ENCODE measurements around the gene SCARB2.

Gene SCARB2

DNA sequence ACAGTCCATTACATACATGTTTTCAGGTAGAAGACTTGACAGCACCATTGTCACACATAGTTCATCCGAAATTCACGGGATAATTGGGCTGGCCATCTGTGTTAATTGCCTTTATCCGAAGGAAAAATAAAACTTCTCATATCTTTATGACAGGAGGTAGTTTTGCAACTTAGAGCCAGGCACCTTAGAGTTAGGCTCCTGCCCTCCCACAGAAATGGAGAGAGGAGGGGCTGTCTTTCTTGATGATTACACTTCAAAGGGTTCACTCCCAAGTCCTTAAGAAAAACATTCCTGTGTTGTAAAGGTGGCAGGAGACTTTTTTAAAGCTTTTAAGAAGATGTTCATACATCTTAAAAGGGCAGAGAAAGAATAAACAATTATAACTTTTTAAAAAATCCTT lies 10.5 kb upstream of the SCARB2 start:
- no peak for DNase-seq

DNA sequence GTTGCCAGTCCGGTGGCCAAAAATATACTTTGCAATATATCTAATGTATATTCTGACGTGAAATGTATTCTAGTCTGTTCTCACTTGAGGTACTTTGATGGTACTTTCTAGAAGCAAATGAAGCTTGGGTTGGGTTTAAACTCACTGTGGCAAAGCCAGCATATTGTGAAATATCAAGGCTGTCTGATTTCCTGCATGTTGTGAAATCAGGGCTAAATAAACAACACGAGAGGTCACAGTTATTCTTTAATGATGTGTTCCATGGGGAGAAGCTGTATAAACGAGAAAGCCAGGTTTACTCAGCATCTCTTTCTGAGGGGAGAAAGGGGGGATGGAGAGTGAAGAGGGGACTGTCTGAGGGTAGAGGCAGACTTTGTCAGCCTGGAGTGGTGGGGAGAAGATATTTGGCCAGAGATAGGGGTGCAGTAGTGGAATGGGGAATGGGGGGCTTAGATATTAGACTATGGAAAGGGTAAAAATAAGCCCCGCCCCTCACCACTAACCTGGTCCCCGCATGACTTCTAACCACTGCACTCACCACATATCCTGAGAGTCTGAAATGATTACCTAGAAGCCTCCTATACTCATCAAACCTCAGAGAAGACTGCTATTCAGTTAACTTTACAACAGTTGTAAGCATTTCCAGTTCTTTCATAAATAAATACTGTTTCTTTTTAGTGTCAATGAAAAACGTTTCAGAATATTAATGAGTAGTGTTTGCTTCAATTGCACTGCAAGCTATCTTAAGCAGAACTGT lies 5.9 kb upstream of the SCARB2 start:
- no peak for DNase-seq

DNA sequence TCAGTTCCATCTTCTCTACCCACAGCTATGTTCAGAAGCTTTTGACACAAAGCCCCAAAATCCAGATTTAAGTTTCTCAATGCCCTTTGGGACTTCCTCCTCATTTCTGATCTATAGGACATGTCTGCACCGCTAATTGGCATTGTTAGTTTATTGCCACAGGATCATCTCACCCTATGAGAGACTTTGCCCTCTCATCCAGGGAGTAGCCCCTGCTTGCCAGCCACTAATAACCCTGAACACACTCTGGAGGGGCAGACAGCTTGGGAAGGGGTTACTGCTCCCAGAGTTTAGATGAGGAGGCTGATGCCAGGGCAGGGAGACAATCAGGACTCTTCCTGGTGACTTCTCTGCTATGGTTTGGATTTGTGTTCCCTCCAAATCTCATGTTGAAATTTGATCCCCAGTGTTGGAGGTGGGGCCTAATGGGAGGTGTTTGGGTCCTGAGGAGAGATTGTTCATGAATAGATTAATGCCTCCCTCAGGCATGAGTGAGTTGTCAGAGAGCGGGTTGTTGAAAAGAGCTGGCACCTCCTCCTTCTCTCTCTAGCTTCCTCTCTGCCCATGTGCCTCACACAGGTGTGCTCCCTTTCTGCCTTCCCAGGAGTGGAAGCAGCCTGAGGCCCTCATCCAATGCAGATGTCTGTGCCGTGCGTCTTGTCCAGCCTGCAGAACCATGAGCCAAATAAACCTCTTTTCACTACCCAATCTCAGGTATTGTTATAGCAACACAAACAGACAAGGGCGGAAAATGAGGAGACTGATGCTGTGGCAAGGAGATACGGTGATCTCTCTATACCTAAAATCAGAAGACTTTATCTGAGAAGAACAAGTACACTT lies 3.6 kb upstream of the SCARB2 start:
- no peak for DNase-seq

DNA sequence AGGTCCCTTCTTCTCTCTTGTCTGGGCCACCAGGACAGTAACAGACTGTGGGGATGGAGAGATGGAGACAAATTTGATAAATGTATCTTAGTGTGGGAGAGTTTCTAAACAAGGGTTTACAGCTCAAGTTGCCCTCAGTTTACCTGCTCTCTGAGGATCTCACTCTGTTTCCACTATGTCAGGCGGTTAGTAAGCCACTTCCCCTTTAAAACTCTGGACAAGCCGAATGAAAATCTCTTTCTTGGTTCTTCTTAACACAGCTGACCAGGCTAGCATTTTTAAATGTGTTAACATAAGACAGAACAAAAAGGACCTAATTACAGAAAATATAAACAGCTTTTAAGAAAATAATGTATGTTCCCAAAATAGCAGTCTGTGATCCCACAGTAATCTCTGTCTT lies 2.9 kb upstream of the SCARB2 start:
- DNase-seq, result no peak

DNA sequence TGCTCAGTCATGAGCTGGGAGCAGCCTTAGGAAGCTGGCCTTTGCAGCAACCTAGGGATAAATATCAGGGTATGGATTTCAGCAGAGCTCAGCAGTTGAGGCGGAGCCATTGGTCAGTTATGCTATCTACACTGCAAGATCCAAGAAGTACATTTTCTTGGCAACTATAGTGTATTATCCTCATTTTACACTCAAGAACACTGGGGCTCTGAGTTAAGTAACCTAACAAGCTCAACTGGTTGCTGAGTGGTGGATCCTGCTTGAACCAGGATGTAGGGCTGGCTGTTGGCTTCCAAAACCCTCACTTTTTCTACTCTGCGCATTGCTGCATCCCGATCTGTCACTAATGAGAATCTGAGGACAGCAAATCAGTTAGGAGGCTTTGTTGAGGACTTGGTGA lies 1.5 kb upstream of the SCARB2 start:
- DNase-seq, result no peak

DNA sequence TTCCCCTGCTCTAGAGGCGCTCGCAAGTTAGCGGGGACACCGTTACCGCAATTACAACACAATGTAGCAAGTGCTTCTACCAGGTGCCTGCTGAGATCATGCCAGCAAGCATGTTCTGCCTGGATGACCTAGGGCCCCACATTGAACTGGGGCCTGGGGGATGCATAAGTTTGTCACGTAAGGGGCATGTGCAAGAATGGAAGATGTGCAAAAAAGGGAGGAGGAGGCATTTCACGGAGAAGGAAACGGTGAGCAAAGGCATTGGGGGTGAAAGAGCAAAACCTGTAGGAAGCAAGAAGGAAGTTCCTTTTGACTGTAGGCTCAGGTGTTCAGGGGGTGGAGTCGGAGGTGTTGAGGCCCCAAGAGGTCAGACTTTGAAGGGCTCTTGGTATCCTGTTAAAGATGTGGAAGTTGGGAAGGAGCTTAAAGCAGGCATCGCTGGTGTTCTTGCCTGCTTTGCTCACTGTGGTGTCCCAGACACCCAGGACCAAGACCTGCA lies 602 bp upstream of the SCARB2 start:
- no peak for DNase-seq

DNA sequence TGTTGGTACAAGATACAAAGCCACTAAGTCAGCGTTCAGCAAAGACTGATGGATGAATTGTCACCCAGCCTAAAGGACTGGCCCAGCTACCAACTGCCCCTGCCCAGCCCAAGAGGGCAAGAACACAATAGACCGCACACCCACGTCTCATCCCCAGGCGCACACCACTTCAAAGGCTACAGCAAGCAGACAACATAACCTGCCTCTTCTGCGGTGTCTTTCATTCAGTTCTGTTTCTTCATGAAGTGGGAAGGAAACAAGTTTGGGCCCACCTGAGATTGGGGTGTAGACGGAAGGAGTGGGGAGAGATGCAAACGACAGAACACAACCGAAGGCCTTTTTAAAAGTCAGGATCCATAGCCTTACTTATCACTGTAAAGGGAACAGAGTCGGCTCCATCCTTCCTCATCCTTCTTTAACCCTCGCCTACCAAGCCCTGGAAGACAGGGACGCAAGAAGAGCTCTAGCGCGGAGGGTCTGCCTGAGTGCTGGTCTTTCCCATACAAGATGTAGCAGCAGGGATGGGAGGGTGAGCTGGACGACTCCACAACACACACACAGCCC lies 691 bp downstream of the SCARB2 start:
- peak; percentile 28 for DNase-seq

DNA sequence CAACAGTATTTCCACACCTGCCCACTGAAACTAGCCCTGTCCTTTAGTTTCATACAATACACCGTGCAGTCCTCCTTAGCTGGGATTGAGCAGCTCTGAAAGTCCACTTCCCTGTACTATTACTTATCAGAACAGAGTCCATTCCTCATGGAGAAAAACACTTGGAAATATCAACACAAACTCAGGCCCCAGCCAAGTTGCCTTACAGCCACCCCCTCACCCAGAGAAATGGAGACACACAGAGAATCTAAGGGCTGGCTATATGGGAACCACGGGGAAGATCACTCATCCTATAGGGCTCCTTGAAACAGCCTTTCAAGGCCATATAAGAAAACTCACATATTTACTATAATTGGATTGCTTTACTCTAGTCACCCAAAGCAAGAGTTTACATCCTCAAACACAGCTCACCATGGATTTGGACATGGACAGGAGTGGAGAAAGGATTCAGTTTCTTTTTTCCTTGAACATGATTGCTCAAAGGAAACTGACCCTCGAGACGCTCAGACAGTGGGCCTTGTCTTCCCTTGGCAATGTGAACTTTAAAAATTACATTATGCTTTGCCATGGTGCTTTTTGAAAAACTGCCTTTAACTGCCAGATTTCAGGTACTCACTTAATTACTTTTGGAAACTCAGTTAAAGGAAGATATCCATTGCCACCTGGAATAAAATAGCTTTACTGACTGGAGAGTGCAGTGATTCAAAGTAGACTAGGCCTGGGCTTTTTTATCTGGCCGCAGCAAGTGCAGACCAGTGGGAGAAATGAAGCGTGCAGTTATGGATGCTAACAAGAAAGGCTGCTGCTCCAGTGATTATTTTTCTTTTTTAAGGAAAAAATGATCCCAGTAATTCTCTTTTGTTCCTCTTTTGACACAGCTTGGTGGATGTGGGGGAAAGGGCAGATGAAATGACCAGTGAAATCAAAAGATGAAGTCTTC lies 1.6 kb downstream of the SCARB2 start:
- no peak for DNase-seq

DNA sequence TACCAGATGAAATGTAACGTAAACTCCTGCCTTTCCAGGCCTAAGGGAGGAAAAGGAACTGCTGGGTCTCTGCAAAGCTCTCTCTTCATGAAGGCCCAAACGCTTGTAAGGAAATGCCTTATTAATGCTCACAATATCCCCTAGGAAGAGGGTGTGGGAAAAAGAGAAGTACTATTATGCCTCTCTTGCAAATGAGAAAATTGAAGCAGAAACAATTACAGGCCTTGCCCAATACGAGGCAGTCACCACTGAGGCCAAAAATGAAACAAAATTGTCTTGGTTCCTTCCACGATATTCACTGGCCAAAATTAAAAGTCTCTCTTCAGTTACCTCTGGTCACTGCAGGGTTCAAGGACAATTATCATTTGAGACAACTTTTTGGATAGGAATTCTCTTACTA lies 3.2 kb downstream of the SCARB2 start:
- DNase-seq, result no peak

DNA sequence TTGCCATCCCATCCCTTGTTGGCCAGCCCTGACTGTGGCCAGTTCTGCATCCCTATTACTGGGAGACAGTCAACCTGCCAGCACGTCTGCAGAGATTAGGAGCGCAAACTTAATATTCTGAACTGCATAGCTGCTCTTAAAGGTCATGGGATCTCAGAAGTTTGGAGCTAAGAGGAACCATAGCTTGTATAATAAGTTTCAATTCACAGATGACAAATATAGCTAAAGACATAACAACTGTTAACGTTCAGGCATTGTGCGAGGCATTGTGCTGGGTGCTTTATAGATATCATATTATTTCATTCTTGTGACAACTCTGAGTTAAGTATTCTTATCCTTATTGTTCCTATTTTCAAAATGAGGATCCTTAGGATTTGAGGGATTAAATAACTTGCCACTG lies 3.7 kb downstream of the SCARB2 start:
- no peak for DNase-seq

DNA sequence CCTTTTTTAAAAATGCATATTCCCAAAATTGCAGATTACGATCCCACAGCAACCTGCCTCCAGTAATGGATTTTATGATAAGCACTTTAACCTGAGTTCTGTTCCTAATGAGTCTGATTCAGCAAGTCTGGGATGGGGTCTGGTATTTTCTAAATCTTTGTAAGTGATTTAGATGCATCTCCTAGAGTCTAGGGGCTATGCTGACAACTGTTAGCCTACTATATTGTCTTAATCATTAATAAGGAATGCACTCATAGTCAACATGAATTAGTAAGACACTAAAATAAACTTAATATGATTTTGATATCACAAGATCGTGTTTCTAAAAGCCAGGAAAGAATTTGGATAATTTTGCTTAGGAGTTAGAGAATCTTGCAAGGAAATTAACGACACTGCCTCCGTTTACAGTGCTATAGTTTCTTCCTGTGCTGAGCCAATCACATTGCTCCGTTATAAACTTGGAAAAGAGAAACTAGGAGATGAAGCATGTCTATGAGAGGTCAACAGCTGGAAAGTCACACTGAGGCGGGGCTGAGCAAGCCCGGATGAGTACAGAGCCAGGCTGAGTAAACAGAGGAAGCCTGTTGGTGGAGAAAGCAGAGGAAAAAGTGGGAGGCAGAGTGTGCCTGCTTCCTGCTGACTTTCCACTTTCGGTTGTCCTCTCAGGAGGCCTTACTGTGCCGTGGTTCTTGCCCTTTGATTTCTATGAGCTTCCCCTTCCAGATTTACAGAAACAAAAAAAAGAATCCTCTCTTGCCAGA lies 5.4 kb downstream of the SCARB2 start:
- peak; percentile 51 for DNase-seq

DNA sequence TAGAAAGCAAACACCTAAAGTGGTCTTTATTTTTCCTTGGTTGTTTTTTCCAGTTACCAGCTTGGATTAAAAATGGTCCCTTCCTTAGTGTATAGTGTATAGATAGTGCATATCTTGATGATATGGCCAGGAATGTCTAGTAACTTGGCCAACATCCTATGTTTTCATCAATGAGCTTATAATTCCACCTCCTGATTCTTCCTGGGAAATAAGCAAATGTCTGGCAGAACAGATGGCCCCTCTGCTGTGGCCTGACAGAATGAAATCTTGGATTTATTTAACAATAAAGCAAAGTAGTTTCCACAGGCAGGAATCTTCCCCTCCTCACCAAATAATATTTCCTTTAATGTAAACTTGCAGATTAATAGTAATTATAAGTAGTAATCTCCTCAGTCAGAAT lies 6.1 kb downstream of the SCARB2 start:
- DNase-seq, result no peak

DNA sequence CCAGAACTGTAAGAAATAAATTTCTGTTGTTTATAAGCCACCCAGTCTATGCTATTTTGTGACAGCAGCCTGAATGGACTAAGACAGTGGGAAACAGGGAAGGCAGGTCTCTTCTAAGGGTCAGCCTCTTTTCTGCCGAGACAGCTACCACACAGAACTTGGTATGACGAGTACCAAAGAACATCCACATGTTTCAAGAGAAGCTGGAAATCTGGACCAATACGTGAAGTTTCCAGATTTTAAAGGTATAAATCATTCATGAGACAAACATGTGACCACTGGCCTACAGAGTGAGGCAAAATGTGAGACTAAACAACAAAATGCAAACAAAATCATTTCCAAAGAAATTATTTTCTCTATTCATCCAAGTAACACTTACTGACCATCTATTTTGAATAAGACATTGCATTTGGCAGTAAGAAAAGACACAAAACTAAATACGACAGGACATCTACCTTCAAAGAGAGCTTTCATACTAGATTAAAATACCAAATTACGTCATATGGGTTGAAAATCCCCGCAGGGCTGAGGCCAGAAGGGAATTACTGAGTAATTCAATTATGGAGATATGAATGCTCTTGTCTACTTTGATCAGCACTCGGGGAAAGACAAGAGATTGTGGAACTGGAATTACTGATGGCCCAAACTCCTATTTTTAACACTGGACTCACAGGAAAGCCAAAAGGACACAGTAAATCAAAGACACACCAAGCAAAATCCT lies 7.2 kb downstream of the SCARB2 start:
- DNase-seq, result no peak

DNA sequence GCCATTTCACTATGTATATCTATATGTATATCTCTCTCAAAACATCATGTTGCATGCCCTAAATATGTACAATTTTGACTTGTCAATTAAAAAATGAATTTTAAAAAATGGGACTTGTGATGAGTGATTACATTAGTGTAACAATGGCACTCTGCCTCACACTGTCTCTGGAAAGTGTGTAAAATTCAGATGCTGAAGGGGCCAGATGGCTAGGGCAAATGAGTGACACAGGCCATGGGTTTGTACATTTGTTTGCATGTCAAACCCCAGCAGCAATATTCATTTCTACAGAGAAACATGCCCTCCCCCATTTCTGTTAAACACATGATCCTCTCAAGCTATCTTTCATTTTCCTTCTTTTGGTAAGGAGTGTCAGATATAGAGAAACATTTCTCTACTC lies 8.1 kb downstream of the SCARB2 start:
- DNase-seq, result no peak

DNA sequence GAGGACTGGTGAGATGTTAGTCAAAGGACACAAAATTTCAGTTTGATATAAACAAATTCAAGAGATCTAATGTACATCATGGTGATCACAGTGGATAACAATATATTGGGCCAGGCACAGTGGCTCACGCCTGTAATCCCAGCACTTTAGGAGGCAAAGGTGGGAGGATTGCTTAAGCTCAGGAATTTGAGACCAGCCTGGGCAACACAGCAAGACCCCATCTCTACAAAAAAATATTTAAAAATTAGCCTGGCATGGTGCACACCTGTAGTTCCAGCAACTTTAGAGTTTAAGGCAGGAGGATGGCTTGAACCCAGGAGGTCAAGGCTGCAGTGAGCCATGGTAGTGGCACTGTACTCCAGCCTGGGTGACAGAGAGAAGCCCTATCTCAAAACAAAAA lies 8.7 kb downstream of the SCARB2 start:
- DNase-seq, result no peak

DNA sequence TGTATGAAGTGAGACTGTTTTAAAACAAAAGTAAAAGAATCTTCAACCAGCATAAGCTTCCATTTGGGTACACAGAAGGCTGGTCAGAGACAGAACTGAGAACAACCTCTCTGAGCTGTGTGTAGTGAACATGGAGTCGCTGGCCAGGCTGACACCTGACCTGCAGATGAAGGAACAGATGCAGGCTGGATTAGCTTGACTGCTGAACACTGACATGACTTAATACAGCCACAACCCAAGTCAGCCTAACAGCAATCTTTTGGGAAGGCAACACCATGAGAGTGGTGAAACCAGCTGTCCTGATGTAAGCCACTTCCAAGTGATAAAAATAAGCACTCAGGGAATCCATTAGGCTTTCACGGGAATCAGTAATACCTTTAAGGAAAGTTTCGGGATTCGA lies 10.1 kb downstream of the SCARB2 start:
- DNase-seq, result no peak

DNA sequence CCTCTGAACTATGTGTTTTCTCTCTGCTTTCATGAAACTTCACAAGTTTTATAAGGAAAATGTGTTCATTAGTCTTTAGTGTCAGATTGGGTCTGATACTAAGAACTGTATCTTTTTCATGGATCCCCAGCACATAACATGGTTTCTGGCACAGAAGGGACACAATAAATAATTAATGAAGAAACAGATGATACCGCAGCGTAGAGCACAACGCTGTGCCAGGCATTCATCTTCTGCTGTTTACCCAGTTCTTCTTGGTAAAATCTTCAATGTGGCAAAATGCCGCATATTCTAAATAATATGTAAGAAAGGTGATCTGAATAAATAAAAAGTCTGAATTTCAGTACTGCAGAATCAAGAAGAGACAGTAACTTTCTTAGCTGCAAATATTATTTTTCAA lies 12.3 kb downstream of the SCARB2 start:
- peak; percentile 37 for DNase-seq

DNA sequence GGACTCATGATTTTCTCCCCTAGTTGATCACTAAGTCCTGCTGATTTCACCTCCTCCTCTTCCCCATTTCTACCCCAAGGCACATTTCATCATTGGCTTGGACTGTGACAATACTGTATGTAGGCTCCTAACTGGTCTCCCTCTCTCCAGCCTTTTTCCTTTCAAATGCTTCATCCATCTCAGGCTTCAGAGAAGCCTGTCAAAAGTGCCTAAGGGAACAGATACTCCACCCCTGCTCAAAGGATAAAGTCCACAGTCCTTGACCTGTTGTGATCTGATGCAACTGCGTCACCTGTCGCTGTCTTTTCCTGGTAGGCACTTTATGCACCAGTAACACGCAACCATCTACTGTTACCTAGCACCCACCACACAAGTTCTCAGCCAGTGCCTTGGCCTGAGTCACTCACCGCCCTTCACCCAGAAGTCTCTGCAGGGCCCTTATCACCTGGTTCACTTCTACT lies 12.8 kb downstream of the SCARB2 start:
- DNase-seq, result no peak

DNA sequence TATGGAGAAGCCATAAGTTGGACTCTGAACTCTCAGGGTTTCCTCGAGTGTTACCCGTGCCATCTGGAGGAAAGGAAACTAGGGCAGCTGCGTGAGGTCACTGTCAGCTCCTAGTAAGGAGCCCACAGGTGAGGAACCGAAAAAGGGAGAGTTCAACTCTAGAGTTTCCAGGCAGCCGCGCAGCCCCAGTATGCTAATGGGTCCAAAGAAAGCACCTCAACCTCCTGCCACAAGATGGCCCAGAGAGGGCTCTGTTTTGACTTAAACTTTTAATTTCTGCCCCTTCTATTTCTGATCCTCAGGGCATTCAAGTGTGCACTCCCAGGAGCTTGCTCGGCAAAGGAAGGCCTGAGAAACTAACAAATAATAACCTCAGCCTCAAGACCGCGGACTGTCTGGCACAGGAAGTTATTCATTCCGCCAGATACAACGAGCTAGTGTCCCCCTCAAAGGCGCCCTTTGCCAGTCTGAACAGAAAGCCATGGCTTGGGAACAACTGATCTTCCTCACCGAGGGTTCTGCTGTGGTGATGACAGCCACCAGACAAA lies 13.9 kb downstream of the SCARB2 start:
- no peak for DNase-seq

DNA sequence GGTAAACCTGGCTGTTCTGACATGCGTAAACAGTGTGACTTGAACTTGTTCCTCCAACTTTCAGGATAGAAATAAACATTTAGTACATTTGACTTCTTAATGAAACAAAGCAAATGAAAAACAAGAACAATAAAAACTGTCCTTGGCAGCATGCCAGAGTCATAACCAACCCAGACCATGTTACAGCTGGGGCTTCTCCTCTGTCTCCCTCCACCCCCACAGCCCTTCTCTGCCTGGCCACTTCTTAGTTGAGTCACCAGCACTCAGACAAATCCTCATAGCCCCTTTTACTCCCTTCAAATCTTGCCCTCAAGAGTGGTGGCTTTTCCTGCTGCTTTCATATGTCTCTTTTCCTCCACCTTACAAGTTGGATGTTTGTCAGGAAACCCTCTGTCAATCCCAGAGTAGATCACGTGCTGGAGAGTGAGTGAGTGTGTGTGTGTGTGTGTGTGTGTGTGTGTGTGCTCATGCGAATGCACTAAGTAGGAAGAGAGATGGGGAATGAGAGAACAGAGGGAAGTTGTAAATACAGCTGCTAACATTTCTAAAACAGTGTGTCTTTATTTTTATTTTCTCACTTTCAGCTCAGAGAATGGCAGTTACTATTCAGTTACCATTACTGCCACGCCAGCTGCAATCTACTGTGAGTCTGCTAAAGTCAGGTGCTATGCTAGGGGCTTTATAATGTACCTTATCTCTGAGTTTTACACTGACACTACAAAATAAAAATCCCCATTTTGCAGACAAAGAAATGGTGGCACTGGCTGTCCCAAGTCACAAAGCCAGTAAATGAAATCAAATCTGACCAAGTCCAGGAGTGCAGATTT lies 15.0 kb downstream of the SCARB2 start:
- peak; percentile 90 for DNase-seq

Data from NCI-H1694 (cell line).